Progenitor cell of endocrine pancreas (in vitro differentiated cells): ENCODE data around the gene SPSB1. TPM values are rescaled to one million over a fixed set of nuclear protein-coding genes. Genes with fewer than 3 reads are reported as not detected.
A peak's percentile ranks its signal among the peaks of the same experiment; 100 is the strongest.

Experiments
- DNase-seq: peaks from one replicate; pipeline ENCODE4 v3.0.0; 2021; ENCODE audit warnings: low spot score; ENCODE audit not compliant: unreplicated experiment
- H3K27ac Mint-ChIP-seq: 2 replicates; pipeline ENCODE4 v1.8.0; 2021; ENCODE audit warnings: mild to moderate bottlenecking, moderate library complexity, mixed read lengths
- H3K27me3 Mint-ChIP-seq: 2 replicates; pipeline ENCODE4 v1.8.0; 2021; ENCODE audit warnings: mixed read lengths
- H3K36me3 Mint-ChIP-seq: 2 replicates; pipeline ENCODE4 v1.8.0; 2022; ENCODE audit warnings: mixed read lengths; ENCODE audit not compliant: insufficient read depth
- H3K4me1 Mint-ChIP-seq: 2 replicates; pipeline ENCODE4 v1.8.0; 2021; ENCODE audit warnings: low read depth, mixed read lengths
- H3K4me3 Mint-ChIP-seq: 2 replicates; pipeline ENCODE4 v1.8.0; 2021; ENCODE audit warnings: low read depth, mild to moderate bottlenecking, moderate library complexity, mixed read lengths
- H3K9me3 Mint-ChIP-seq: 2 replicates; pipeline ENCODE4 v1.8.0; 2021; ENCODE audit warnings: low read depth, mixed read lengths
- total RNA-seq: library from RNA; stranded (reverse); gene quantifications from 2 replicates; pipeline ENCODE4 v1.2.1, GENCODE V29; 2021
- TF ChIP-seq, protein P1 (sequence below): fragments of 200-600 bp; sonication (generic); IDR thresholded peaks from one replicate; pipeline ENCODE4 v1.5.0; 2021; ENCODE audit warnings: antibody characterized with exemption, mild to moderate bottlenecking; ENCODE audit not compliant: unreplicated experiment

Gene SPSB1
- total RNA-seq, 1 donor from 2014 or later, result 6.6 TPM

DNA sequence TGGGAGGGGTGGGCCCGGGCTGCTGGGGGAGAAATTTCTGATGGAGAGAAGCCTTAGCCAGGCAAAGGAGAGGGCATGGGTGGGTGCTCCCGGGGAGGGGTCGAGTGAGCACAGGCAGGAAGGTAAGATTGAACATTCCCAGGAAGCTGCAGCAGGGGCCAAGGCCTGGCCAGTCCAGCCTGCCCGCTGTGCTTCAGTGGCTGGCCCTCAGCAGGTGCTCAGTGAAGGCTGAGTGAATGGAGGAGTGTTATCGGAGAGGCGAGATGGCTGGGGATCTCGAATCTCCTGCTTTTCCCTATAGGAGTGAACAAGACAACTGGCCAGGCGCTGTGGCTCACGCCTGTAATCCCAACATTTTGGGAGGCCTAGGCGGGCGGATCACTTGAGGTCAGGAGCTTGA is 20.9 kb downstream of the SPSB1 start:
- TF ChIP-seq, protein P1, sequence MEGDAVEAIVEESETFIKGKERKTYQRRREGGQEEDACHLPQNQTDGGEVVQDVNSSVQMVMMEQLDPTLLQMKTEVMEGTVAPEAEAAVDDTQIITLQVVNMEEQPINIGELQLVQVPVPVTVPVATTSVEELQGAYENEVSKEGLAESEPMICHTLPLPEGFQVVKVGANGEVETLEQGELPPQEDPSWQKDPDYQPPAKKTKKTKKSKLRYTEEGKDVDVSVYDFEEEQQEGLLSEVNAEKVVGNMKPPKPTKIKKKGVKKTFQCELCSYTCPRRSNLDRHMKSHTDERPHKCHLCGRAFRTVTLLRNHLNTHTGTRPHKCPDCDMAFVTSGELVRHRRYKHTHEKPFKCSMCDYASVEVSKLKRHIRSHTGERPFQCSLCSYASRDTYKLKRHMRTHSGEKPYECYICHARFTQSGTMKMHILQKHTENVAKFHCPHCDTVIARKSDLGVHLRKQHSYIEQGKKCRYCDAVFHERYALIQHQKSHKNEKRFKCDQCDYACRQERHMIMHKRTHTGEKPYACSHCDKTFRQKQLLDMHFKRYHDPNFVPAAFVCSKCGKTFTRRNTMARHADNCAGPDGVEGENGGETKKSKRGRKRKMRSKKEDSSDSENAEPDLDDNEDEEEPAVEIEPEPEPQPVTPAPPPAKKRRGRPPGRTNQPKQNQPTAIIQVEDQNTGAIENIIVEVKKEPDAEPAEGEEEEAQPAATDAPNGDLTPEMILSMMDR, result no peak
- no peaks in the 10 kb centered on the region for H3K9me3 Mint-ChIP-seq
- DNase-seq, result no peak
- no peaks in the 10 kb centered on the region for H3K4me1 Mint-ChIP-seq
- no peak overlapping the region for H3K27ac Mint-ChIP-seq
- no peaks in the 10 kb centered on the region for H3K36me3 Mint-ChIP-seq
- H3K4me3 Mint-ChIP-seq, result no peak overlapping the region
- no peaks in the 10 kb centered on the region for H3K27me3 Mint-ChIP-seq

DNA sequence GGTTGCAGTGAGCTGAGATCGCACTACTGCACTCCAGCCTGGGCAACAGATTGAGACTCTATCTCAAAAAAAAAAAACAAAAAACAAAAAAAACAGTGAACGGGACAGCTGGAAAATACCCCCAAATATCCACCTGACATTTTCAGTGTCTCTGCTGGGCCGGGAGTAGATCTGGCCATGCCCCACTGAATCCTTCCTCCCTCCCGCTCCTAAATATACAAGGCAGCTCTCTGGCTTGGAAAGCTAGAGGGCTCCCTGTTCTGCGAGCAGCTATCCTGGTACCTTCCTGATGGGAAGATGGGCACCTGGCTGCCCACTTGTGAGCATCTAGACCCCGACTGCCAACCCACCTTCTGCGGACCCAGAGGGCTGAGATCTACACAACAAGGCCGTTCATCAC is 21.4 kb downstream of the SPSB1 start:
- DNase-seq, result no peak
- H3K9me3 Mint-ChIP-seq, result no peaks in the 10 kb centered on the region
- no peaks in the 10 kb centered on the region for H3K27me3 Mint-ChIP-seq
- no peak overlapping the region for H3K4me3 Mint-ChIP-seq
- TF ChIP-seq, protein P1, result no peak
- H3K27ac Mint-ChIP-seq, result no peak overlapping the region
- H3K36me3 Mint-ChIP-seq, result no peaks in the 10 kb centered on the region
- no peaks in the 10 kb centered on the region for H3K4me1 Mint-ChIP-seq

DNA sequence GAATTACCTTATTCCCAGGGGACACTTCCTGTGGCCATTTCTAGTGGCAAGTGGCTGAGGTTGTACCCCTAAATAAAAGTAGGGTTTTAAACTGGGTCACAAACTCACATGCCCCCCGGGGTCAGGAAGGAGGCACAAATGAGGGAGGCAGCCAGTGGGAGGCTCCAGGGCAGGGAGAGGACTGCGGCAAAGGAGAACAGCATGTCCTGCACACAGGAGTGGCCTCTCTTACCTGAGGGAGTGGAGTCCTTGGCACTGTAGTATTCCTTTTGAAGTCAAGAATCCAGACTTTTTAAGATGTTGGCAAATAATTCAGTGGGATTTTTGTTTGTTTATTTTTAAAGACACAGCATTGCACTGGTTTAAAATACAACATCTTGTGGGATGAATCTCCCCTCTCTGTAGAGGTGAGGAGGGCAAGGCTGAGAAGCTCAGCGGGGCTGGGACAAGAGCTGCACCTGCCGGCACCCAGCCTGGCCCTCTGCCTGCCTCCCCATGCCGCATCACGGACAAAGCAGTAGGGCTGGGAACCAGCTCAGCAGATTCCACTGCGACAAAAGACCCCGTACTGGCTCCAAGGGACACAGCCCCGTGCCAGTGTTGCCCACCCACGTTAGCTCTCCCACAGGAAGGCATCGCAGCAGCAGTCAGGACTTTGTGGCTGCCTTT is 22.2 kb downstream of the SPSB1 start:
- no peaks in the 10 kb centered on the region for H3K9me3 Mint-ChIP-seq
- TF ChIP-seq, protein P1, result no peak
- no peak for DNase-seq
- no peak overlapping the region for H3K27ac Mint-ChIP-seq
- no peak overlapping the region for H3K4me3 Mint-ChIP-seq
- H3K4me1 Mint-ChIP-seq, result no peaks in the 10 kb centered on the region
- no peaks in the 10 kb centered on the region for H3K36me3 Mint-ChIP-seq
- no peaks in the 10 kb centered on the region for H3K27me3 Mint-ChIP-seq

DNA sequence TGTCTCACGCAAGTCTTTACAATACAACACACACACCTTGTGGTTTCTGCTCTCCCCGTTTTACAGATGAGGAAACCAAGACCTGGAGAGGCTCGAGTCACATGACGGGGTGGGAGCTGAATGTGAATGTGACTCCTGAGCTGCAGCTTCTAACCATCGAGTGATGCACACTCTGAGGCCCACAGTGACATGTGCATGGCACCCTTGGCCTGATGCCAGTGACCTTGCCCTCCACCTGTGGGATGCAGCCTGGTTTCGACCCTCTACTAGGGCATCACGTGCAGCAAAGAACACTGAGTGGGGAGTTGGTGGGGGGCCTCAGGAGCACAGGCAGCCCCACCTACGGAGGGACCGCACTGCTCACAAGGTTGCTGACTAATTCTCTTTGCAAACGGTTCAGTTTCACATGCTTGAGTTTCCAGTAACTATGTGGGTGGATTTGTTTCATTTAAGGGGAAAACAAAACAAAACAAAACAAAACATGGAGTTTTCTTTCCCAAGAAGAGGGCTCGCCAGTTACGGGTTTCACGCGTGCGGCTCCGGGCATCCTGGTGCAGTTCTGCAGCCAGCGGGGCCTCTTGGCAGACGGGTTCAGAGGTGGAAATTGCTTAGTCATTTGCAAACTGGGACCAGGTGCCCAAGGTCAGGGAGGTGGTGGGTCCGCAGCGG is 22.9 kb downstream of the SPSB1 start:
- H3K36me3 Mint-ChIP-seq, result no peaks in the 10 kb centered on the region
- peaks cover 6% of the 10 kb centered on the region for H3K27me3 Mint-ChIP-seq
- peaks cover 6% of the 10 kb centered on the region for H3K4me1 Mint-ChIP-seq
- no peaks in the 10 kb centered on the region for H3K9me3 Mint-ChIP-seq
- TF ChIP-seq, protein P1, result no peak
- peak overlapping the region; percentile 18 for H3K27ac Mint-ChIP-seq
- no peak overlapping the region for H3K4me3 Mint-ChIP-seq
- no peak for DNase-seq

DNA sequence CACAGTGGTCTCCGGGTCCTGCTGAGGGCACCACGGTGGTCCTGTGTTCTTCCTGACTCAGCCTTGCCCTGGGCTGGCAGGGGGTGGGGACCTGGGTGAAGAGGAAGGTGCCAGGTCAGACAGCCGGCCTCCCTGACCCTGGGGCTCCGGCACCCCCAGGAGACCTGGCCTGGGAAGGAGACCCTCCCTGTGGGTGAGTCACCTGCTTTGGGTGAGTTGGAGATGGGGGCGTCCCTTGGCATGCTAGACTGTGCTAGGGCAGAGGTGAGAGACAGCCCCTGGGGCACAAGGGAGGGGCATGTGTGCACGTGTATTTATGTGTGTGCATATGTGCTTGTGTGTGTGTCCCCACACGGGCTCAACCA is 23.4 kb downstream of the SPSB1 start:
- peaks cover 6% of the 10 kb centered on the region for H3K27me3 Mint-ChIP-seq
- peaks cover 10% of the 10 kb centered on the region for H3K4me1 Mint-ChIP-seq
- no peaks in the 10 kb centered on the region for H3K9me3 Mint-ChIP-seq
- no peak for DNase-seq
- TF ChIP-seq, protein P1, result no peak
- H3K4me3 Mint-ChIP-seq, result no peak overlapping the region
- no peaks in the 10 kb centered on the region for H3K36me3 Mint-ChIP-seq
- H3K27ac Mint-ChIP-seq, result no peak overlapping the region
